K562 (cell line): ENCODE measurements around the gene OR2C1. TPM values are rescaled to one million over a fixed set of nuclear protein-coding genes. Genes with fewer than 3 reads are reported as not detected.

Experiments
- ATAC-seq: fragments of 200-7000 bp; cut with Tn5 transposase; 3 replicates; pipeline ENCODE4 v1.9.1; 2020; ENCODE audit warnings: moderate library complexity
- BruUV-seq: library from RNA; stranded (reverse); fragments of 400-500 nt; replicated peaks from 2 replicates; lab custom pipeline; 2021; lab: Mats Ljungman, UMichigan
- CTCF ChIA-PET: fragments of 300-600 bp; formaldehyde crosslinking; extraction: SDS; loops from one replicate; lab custom pipeline; 2021; ENCODE audit warnings: low intra/inter-chr PET ratio; lab: Yijun Ruan, JAX
- POLR2A ChIA-PET: fragments of 300-600, 350-650 bp; sonication (Branson Sonifier 250); formaldehyde crosslinking; extraction: SDS; loops from one replicate; lab custom pipeline; 2021; ENCODE audit warnings: antibody characterized with exemption, inconsistent platforms; lab: Yijun Ruan, JAX
- DNase-seq, 4 experiments: peaks; one replicate each; pipeline versions ENCODE4 v3.0.0 to v3.0.0-alpha.2; 2011 to 2018; ENCODE audit warnings: low spot score in 3 of 4, mixed read lengths in 3 of 4; ENCODE audit errors: extremely low read depth in 1 of 4
- FAIRE-seq: peaks from 2 replicates; lab custom pipeline; 2011; peaks lifted over from hg19 to GRCh38; lab: Jason Lieb, UNC
- H2AFZ ChIP-seq: 2 replicates; pipeline ENCODE4 v1.6.0; 2011; ENCODE audit warnings: low read depth, low read length, control low read depth, inconsistent platforms
- H3K27ac ChIP-seq: fragments of 200-600 bp; 3 replicates; pipeline ENCODE4 v1.8.0; 2011; ENCODE audit warnings: low read depth, mild to moderate bottlenecking, control low read depth, inconsistent platforms, low read length, moderate library complexity, mixed read lengths; ENCODE audit errors: extremely low read depth
- H3K27me3 ChIP-seq, 2 experiments: fragments of 300-600 bp in 1 of 2; 2 replicates in 1 of 2; 3 replicates in 1 of 2; pipeline versions ENCODE4 v1.6.0 to v1.8.0; 2011; ENCODE audit warnings: inconsistent platforms in 2 of 2, low read length in 2 of 2, mild to moderate bottlenecking in 1 of 2, mixed read lengths in 1 of 2, moderate library complexity in 1 of 2; ENCODE audit not compliant: control insufficient read depth in 2 of 2, insufficient read depth in 2 of 2
- H3K36me3 ChIP-seq: fragments of 300-600 bp; 3 replicates; pipeline ENCODE4 v1.8.0; 2011; ENCODE audit warnings: mild to moderate bottlenecking, low read length, inconsistent platforms; ENCODE audit not compliant: control insufficient read depth, insufficient read depth
- H3K4me1 ChIP-seq, 2 experiments: fragments of 200-600 bp in 1 of 2; replicated peaks in 1 of 2; 2 replicates in 1 of 2; 3 replicates in 1 of 2; pipeline versions ENCODE4 v1.5.1 to v1.8.0; 2011; ENCODE audit warnings: inconsistent platforms in 2 of 2, low read length in 2 of 2, mild to moderate bottlenecking in 1 of 2, mixed read lengths in 1 of 2, moderate library complexity in 1 of 2; ENCODE audit not compliant: control insufficient read depth in 2 of 2, insufficient read depth in 2 of 2
- H3K4me2 ChIP-seq: 2 replicates; pipeline ENCODE4 v1.6.1; 2011; ENCODE audit warnings: low read length, control low read depth, inconsistent platforms, mixed read lengths; ENCODE audit not compliant: insufficient read depth
- H3K4me3 ChIP-seq: fragments of 200-600 bp; sonication (generic), shearing (Covaris generic); 2 replicates; pipeline ENCODE4 v1.5.1; 2016; ENCODE audit warnings: control low read depth, inconsistent platforms
- H3K79me2 ChIP-seq: fragments of 200-600 bp; 3 replicates; pipeline ENCODE4 v1.8.0; 2011; ENCODE audit warnings: low read length, inconsistent platforms; ENCODE audit not compliant: control insufficient read depth, insufficient read depth
- H3K9ac ChIP-seq, 2 experiments: 2 replicates each; pipeline versions ENCODE4 v1.6.0 to v1.6.1; 2011; ENCODE audit warnings: low read depth in 2 of 2, low read length in 2 of 2, control low read depth in 1 of 2, inconsistent platforms in 1 of 2, mild to moderate bottlenecking in 1 of 2, mixed read lengths in 1 of 2; ENCODE audit not compliant: insufficient read depth in 1 of 2
- H3K9me1 ChIP-seq: one replicate; pipeline ENCODE4 v1.6.0; 2011; ENCODE audit warnings: inconsistent platforms, mild to moderate bottlenecking, low read length, moderate library complexity; ENCODE audit not compliant: control insufficient read depth, insufficient read depth
- H3K9me3 ChIP-seq: replicated peaks from 2 replicates; pipeline ENCODE4 v1.5.1; 2011; ENCODE audit warnings: low read depth, low read length, inconsistent platforms; ENCODE audit not compliant: control insufficient read depth, insufficient read depth
- H4K20me1 ChIP-seq: replicated peaks from 2 replicates; pipeline ENCODE4 v1.6.1; 2011; ENCODE audit warnings: low read length, inconsistent platforms, mixed read lengths; ENCODE audit not compliant: control insufficient read depth, insufficient read depth
- ASH1L ChIP-seq: fragments of 450-650 bp; IDR thresholded peaks from 2 replicates; pipeline ENCODE4 v1.6.1; 2018; ENCODE audit warnings: borderline replicate concordance, mild to moderate bottlenecking, low read depth; ENCODE audit not compliant: partially characterized antibody
- CC2D1A ChIP-seq: fragments of 450-650 bp; IDR thresholded peaks from 2 replicates; pipeline ENCODE4 v1.6.1; 2017; ENCODE audit warnings: mild to moderate bottlenecking
- ETV1 ChIP-seq: fragments of 450-650 bp; conservative IDR thresholded peaks from 2 replicates; pipeline ENCODE4 v1.6.1; 2016; ENCODE audit warnings: missing genetic modification characterization, control low read depth, low read depth, missing compliant biosample characterization
- FOSL1 ChIP-seq: fragments of 200-800 bp; sonication (Bioruptor generic); conservative IDR thresholded peaks from 2 replicates; pipeline ENCODE4 v1.6.1; 2016; ENCODE audit warnings: missing genetic modification characterization, missing compliant biosample characterization
- GABPA ChIP-seq: fragments of 200-800 bp; sonication (Bioruptor generic); conservative IDR thresholded peaks from 2 replicates; pipeline ENCODE4 v1.6.1; 2016; ENCODE audit warnings: low read depth, missing genetic modification characterization, missing compliant biosample characterization
- HMGN3 ChIP-seq: IDR thresholded peaks from 2 replicates; pipeline ENCODE4 v1.6.1; 2011; ENCODE audit warnings: borderline replicate concordance, low read depth, mild to moderate bottlenecking, mixed read lengths, low read length; ENCODE audit not compliant: insufficient read length; ENCODE audit errors: extremely low read depth
- MEIS2 ChIP-seq: fragments of 450-650 bp; IDR thresholded peaks from 2 replicates; pipeline ENCODE4 v1.6.1; 2014; ENCODE audit warnings: mild to moderate bottlenecking; ENCODE audit not compliant: partially characterized antibody
- MTA2 ChIP-seq: fragments of 450-650 bp; IDR thresholded peaks from 2 replicates; pipeline ENCODE4 v1.6.1; 2016; ENCODE audit warnings: low read depth
- MXI1 ChIP-seq: IDR thresholded peaks from 2 replicates; pipeline ENCODE4 v1.6.1; 2011; ENCODE audit warnings: low read depth, mild to moderate bottlenecking, improper control_type of control experiment, low read length
- NFATC3 ChIP-seq: fragments of 450-650 bp; IDR thresholded peaks from 2 replicates; pipeline ENCODE4 v1.6.1; 2017; ENCODE audit warnings: mild to moderate bottlenecking
- POLR2A ChIP-seq: fragments of 450-650 bp; conservative IDR thresholded peaks from 2 replicates; pipeline ENCODE4 v1.6.1; 2016
- SMC3 ChIP-seq: conservative IDR thresholded peaks from 2 replicates; pipeline ENCODE4 v1.6.1; 2011; ENCODE audit warnings: low read depth, low read length, improper control_type of control experiment; ENCODE audit not compliant: insufficient read depth
- TEAD2 ChIP-seq: fragments of 450-650 bp; IDR thresholded peaks from 2 replicates; pipeline ENCODE4 v1.6.1; 2016; ENCODE audit warnings: missing genetic modification characterization, control low read depth, missing compliant biosample characterization
- YBX1 ChIP-seq: fragments of 450-650 bp; IDR thresholded peaks from 2 replicates; pipeline ENCODE4 v1.7.1; 2016; ENCODE audit warnings: mild to moderate bottlenecking
- ZNF551 ChIP-seq: fragments of 250-450 bp; sonication (Bioruptor Pico); IDR thresholded peaks from 2 replicates; pipeline ENCODE4 v1.5.0; 2021; ENCODE audit warnings: mild to moderate bottlenecking, moderate library complexity
- WGBS: fragments of 100-300 bp; shearing (Covaris generic); methylation state at CpG from one replicate; pipeline ENCODE4 v1.1.6; 2016; ENCODE audit warnings: low coverage, mixed read lengths; ENCODE audit not compliant: insufficient coverage; ENCODE audit errors: missing lambda C conversion rate; 5-methylcytosine and 5-hydroxymethylcytosine counted together
- in situ Hi-C: fragments of 300-500 bp; cut with MboI; formaldehyde crosslinking; loops from 4 replicates; pipeline ENCODE4 v1.15.0; 2018; ENCODE audit warnings: inconsistent platforms, mixed read lengths
- intact Hi-C: fragments of 100-400 bp; cut with micrococcal nuclease; formaldehyde crosslinking; loops from 2 replicates; pipeline ENCODE4 v1.14.2; 2022
- polyA plus RNA-seq, 8 experiments: library from polyadenylated mRNA; depleted of rRNA in 4 of 8; stranded (reverse) in 5 of 8; unstranded in 3 of 8; fragments of >200 nt; fragmentation: Nextera tagmentation in 2 of 8; fragmentation: Illumina TruSeq in 1 of 8; extraction: Ambion mirVana in 2 of 8; extraction: Trizol in 1 of 8; gene quantifications; 2 replicates each; pipeline versions ENCODE4 v1.2.1 to v1.2.3, GENCODE V29; 2011 to 2014; ENCODE audit warnings: inconsistent platforms in 1 of 8, missing spikeins in 1 of 8
- total RNA-seq, 7 experiments: library from RNA; depleted of rRNA in 6 of 7; stranded (reverse); fragments of >200 nt in 6 of 7; fragmentation: Illumina TruSeq in 2 of 7; extraction: Trizol in 2 of 7; gene quantifications; 2 replicates each; pipeline versions ENCODE4 v1.2.1 to v1.2.3, GENCODE V29; 2011 to 2021; ENCODE audit warnings: low replicate concordance in 1 of 7

OR2C1 gene
- total and polyA plus RNA-seq, 9 of the 15 experiments (the other 6 are each of a cell fraction or from before 2014, with no cell fraction given), result not detected

GRCh38 chr16:3327514-3327913, 28.2 kb upstream of the OR2C1 start:
- POLR2A ChIA-PET, result interaction anchor here (0.5 to 0.7 kb wide), 2 partner anchors 10 to 13 kb away, joined by 3 to 5 read pairs; no protein-coding TSS in a partner anchor
- no peak for TF ChIP-seq GABPA
- TF ChIP-seq NFATC3, result no peak
- no peak for TF ChIP-seq POLR2A
- no peak for TF ChIP-seq MTA2
- TF ChIP-seq MXI1, result no peak
- no peak for TF ChIP-seq CC2D1A
- TF ChIP-seq SMC3, result no peak
- TF ChIP-seq YBX1, result no peak
- no peak for TF ChIP-seq ASH1L
- no peak for TF ChIP-seq ZNF551 (CRISPR knock-in tag)
- no peak for TF ChIP-seq HMGN3
- TF ChIP-seq ETV1 (tag), result no peak
- TF ChIP-seq MEIS2, result no peak
- TF ChIP-seq TEAD2 (tag), result no peak
- no peak for TF ChIP-seq FOSL1
- DNase-seq (peak in 1 of 4 experiments; percentile 2), FAIRE-seq (no peak), ATAC-seq (no peak)
- intact Hi-C loops (no loop called here), in situ Hi-C loops (no loop called here)
- Histone ChIP-seq H3K9me1 (no peaks in the 10 kb centered on the region), H2AFZ (no peak overlapping the region), H3K79me2 (no peaks in the 10 kb centered on the region), H4K20me1 (no peaks in the 10 kb centered on the region), H3K27ac (no peak overlapping the region), H3K27me3 (peaks cover 4 to 5% of the 10 kb centered on the region in 2 experiments; a peak in 3 of 5 replicates), H3K36me3 (no peaks in the 10 kb centered on the region), H3K4me1 (no peaks in the 10 kb centered on the region; a peak in 1 of 5 replicates), H3K4me3 (no peak overlapping the region), H3K4me2 (no peak overlapping the region), H3K9ac (no peak overlapping the region), H3K9me3 (no peaks in the 10 kb centered on the region)
- CTCF ChIA-PET, result no interaction called here
- no TSS peak for BruUV-seq
- WGBS, result 3% methylated on average over 4 of the region's 4 CpGs
